GM23338 (cell line): ENCODE data around the gene OR6B2. TPM values are rescaled to one million over a fixed set of nuclear protein-coding genes. Genes with fewer than 3 reads are reported as not detected.

Experiments used
- ATAC-seq: fragments of 200-7000 bp; cut with Tn5 transposase; 3 replicates; pipeline ENCODE4 v1.9.1; 2020
- DNase-seq: peaks from one replicate; pipeline ENCODE4 v3.0.0-alpha.2; 2015; ENCODE audit warnings: low spot score
- H2AFZ ChIP-seq: fragments of 200-600 bp; sonication (generic); 2 replicates; pipeline ENCODE4 v1.8.0; 2016; ENCODE audit warnings: antibody characterized with exemption, mild to moderate bottlenecking, moderate library complexity
- H3F3A ChIP-seq: fragments of 200-600 bp; sonication (generic); replicated peaks from 2 replicates; pipeline ENCODE4 v1.8.0; 2017; ENCODE audit warnings: antibody characterized with exemption, mixed run types, low read depth
- H3K27ac ChIP-seq: fragments of 200-600 bp; sonication (generic); 2 replicates; pipeline ENCODE4 v1.6.1; 2016; ENCODE audit warnings: low read depth
- H3K27me3 ChIP-seq: fragments of 200-600 bp; sonication (generic); 2 replicates; pipeline ENCODE4 v1.8.0; 2016; ENCODE audit warnings: mild to moderate bottlenecking, mixed run types, moderate library complexity; ENCODE audit not compliant: insufficient read depth
- H3K36me3 ChIP-seq: fragments of 200-600 bp; sonication (generic); 2 replicates; pipeline ENCODE4 v1.8.0; 2016; ENCODE audit warnings: mild to moderate bottlenecking; ENCODE audit not compliant: insufficient read depth
- H3K4me1 ChIP-seq: fragments of 200-600 bp; sonication (generic); 2 replicates; pipeline ENCODE4 v1.8.0; 2016; ENCODE audit warnings: mild to moderate bottlenecking, moderate library complexity; ENCODE audit not compliant: insufficient read depth
- H3K4me2 ChIP-seq: fragments of 200-600 bp; sonication (generic); 2 replicates; pipeline ENCODE4 v1.7.1; 2017; ENCODE audit warnings: mixed run types
- H3K4me3 ChIP-seq: fragments of 200-600 bp; sonication (generic); 2 replicates; pipeline ENCODE4 v1.6.1; 2016; ENCODE audit warnings: mixed run types
- H3K79me2 ChIP-seq: fragments of 200-600 bp; sonication (generic); replicated peaks from 2 replicates; pipeline ENCODE4 v1.8.0; 2017; ENCODE audit warnings: mild to moderate bottlenecking; ENCODE audit not compliant: insufficient read depth
- H3K9me2 ChIP-seq: fragments of 200-600 bp; sonication (generic); 2 replicates; pipeline ENCODE4 v1.8.0; 2017; ENCODE audit not compliant: insufficient read depth
- H4K20me1 ChIP-seq: fragments of 200-600 bp; sonication (generic); replicated peaks from 2 replicates; pipeline ENCODE4 v1.8.0; 2017; ENCODE audit warnings: mild to moderate bottlenecking; ENCODE audit not compliant: insufficient read depth
- H3K27ac Mint-ChIP-seq: 2 replicates; pipeline ENCODE4 v1.8.0; 2020; ENCODE audit warnings: inconsistent platforms, mild to moderate bottlenecking, moderate library complexity, mixed read lengths
- H3K27me3 Mint-ChIP-seq: 3 replicates; pipeline ENCODE4 v1.8.0; 2022; ENCODE audit warnings: low read depth, mild to moderate bottlenecking, moderate library complexity, mixed read lengths, inconsistent platforms; ENCODE audit not compliant: insufficient read depth, poor library complexity
- H3K36me3 Mint-ChIP-seq: 3 replicates; pipeline ENCODE4 v1.8.0; 2021; ENCODE audit warnings: low read depth, mild to moderate bottlenecking, inconsistent platforms, moderate library complexity, mixed read lengths
- H3K4me1 Mint-ChIP-seq: 3 replicates; pipeline ENCODE4 v1.8.0; 2020; ENCODE audit warnings: mild to moderate bottlenecking, inconsistent platforms, mixed read lengths
- H3K4me3 Mint-ChIP-seq: 3 replicates; pipeline ENCODE4 v1.8.0; 2021; ENCODE audit warnings: moderate library complexity, mild to moderate bottlenecking, inconsistent platforms, mixed read lengths
- H3K9me3 Mint-ChIP-seq: 3 replicates; pipeline ENCODE4 v1.8.0; 2020; ENCODE audit warnings: moderate library complexity, mild to moderate bottlenecking, inconsistent platforms, mixed read lengths
- CREB1 ChIP-seq: fragments of 250-450 bp; sonication (Bioruptor Pico); IDR thresholded peaks from 2 replicates; pipeline ENCODE4 v1.5.0; 2020; ENCODE audit warnings: low read depth, mild to moderate bottlenecking, moderate library complexity
- CTCF ChIP-seq, 2 experiments: fragments of 200-600 bp in 1 of 2; sonication (generic) in 1 of 2; conservative IDR thresholded peaks; 2 replicates each; pipeline versions ENCODE4 v1.5.1 to v1.6.1; 2016 to 2017; ENCODE audit warnings: antibody characterized with exemption in 2 of 2, low read depth in 2 of 2, mild to moderate bottlenecking in 2 of 2, moderate library complexity in 1 of 2
- ETS1 ChIP-seq: IDR thresholded peaks from 2 replicates; pipeline ENCODE4 v1.6.1; 2016; ENCODE audit warnings: antibody characterized with exemption
- EZH2 ChIP-seq: fragments of 200-600 bp; sonication (generic); IDR thresholded peaks from one replicate; pipeline ENCODE4 v1.8.0; 2017; ENCODE audit warnings: antibody characterized with exemption, mild to moderate bottlenecking, low read depth; ENCODE audit not compliant: unreplicated experiment
- EZH2phosphoT487 ChIP-seq: fragments of 200-600 bp; sonication (generic); IDR thresholded peaks from one replicate; pipeline ENCODE4 v1.8.1; 2018; ENCODE audit warnings: antibody characterized with exemption; ENCODE audit not compliant: unreplicated experiment
- JUNB ChIP-seq: IDR thresholded peaks from one replicate; pipeline ENCODE4 v1.6.1; 2016; ENCODE audit warnings: antibody characterized with exemption; ENCODE audit not compliant: unreplicated experiment
- NANOG ChIP-seq: IDR thresholded peaks from 2 replicates; pipeline ENCODE4 v1.6.1; 2016; ENCODE audit warnings: antibody characterized with exemption, borderline replicate concordance
- POLR2AphosphoS5 ChIP-seq: IDR thresholded peaks from 2 replicates; pipeline ENCODE4 v1.6.1; 2016; ENCODE audit warnings: antibody characterized with exemption, low read depth
- REST ChIP-seq: IDR thresholded peaks from one replicate; pipeline ENCODE4 v1.6.1; 2018; ENCODE audit warnings: antibody characterized with exemption; ENCODE audit not compliant: unreplicated experiment
- STAT1 ChIP-seq: IDR thresholded peaks from one replicate; pipeline ENCODE4 v1.6.1; 2016; ENCODE audit warnings: antibody characterized with exemption; ENCODE audit not compliant: unreplicated experiment
- ZNF114 ChIP-seq: fragments of 250-450 bp; sonication (Bioruptor Pico); IDR thresholded peaks from 2 replicates; pipeline ENCODE4 v1.5.0; 2020; ENCODE audit warnings: mild to moderate bottlenecking, moderate library complexity
- ZNF331 ChIP-seq: fragments of 250-450 bp; sonication (Bioruptor Pico); IDR thresholded peaks from 2 replicates; pipeline ENCODE4 v1.5.0; 2020; ENCODE audit warnings: low read depth, mild to moderate bottlenecking, moderate library complexity
- ZNF462 ChIP-seq: fragments of 250-450 bp; sonication (Bioruptor Pico); IDR thresholded peaks from 2 replicates; pipeline ENCODE4 v1.5.0; 2020; ENCODE audit warnings: mild to moderate bottlenecking, moderate library complexity
- polyA plus RNA-seq: library from polyadenylated mRNA; unstranded; fragments of >200 nt; fragmentation: Nextera tagmentation; extraction: Ambion mirVana; gene quantifications from 2 replicates; pipeline ENCODE4 v1.2.1, GENCODE V29; 2016
- total RNA-seq: library from RNA; depleted of rRNA; stranded (reverse); fragments of >200 nt; shearing (Covaris generic); gene quantifications from 2 replicates; pipeline ENCODE4 v1.2.3, GENCODE V29; 2014

The OR6B2 gene
- total and polyA plus RNA-seq, 2 experiments from 2014 or later: not detected

GRCh38 chr2:240000671-240001070 lies 29.6 kb downstream of the OR6B2 start:
- no peak overlapping the region for H3K4me3 Mint-ChIP-seq
- no peak overlapping the region for H2AFZ ChIP-seq
- H3K27ac Mint-ChIP-seq: no peak overlapping the region
- no peak overlapping the region for H3K4me2 ChIP-seq
- no peaks in the 10 kb centered on the region; the same call in 1 of the 2 replicates for H3K79me2 ChIP-seq
- no peak for DNase-seq
- H3K4me1 ChIP-seq: no peaks in the 10 kb centered on the region
- H3K27me3 Mint-ChIP-seq: no peaks in the 10 kb centered on the region
- H3K4me1 Mint-ChIP-seq: peaks cover 4% of the 10 kb centered on the region; the same call in 2 of the 3 replicates
- TF ChIP-seq POLR2AphosphoS5 (no peak), CREB1 (CRISPR knock-in tag) (no peak), EZH2 (no peak), STAT1 (no peak), JUNB (no peak), REST (no peak), ETS1 (no peak), EZH2phosphoT487 (no peak), CTCF (conservative IDR thresholded peaks at IDR 0.05; ENCODE audit: low read depth in 2 of 2) (no peak), ZNF331 (no peak), NANOG (no peak), ZNF114 (CRISPR knock-in tag) (no peak), ZNF462 (CRISPR knock-in tag) (no peak)
- peaks cover 25% of the 10 kb centered on the region; the same call in 1 of the 2 replicates for H3K36me3 ChIP-seq
- H3F3A ChIP-seq: no peaks in the 10 kb centered on the region
- no peaks in the 10 kb centered on the region for H3K9me3 Mint-ChIP-seq
- H3K9me2 ChIP-seq: no peaks in the 10 kb centered on the region
- no peak overlapping the region for H3K27ac ChIP-seq
- H3K27me3 ChIP-seq: no peaks in the 10 kb centered on the region
- peaks cover 55% of the 10 kb centered on the region for H3K36me3 Mint-ChIP-seq
- H4K20me1 ChIP-seq: peaks cover 5% of the 10 kb centered on the region; the same call in 1 of the 2 replicates
- no peak overlapping the region for H3K4me3 ChIP-seq
- no peak for ATAC-seq
